Measurements from ENCODE around the gene AURKAIP1.
"Not testable (repeated sequence)": the region's sequence is repeated elsewhere in the genome, so short reads cannot be mapped to it uniquely, and the experiment has no call there.

AURKAIP1 gene

DNA sequence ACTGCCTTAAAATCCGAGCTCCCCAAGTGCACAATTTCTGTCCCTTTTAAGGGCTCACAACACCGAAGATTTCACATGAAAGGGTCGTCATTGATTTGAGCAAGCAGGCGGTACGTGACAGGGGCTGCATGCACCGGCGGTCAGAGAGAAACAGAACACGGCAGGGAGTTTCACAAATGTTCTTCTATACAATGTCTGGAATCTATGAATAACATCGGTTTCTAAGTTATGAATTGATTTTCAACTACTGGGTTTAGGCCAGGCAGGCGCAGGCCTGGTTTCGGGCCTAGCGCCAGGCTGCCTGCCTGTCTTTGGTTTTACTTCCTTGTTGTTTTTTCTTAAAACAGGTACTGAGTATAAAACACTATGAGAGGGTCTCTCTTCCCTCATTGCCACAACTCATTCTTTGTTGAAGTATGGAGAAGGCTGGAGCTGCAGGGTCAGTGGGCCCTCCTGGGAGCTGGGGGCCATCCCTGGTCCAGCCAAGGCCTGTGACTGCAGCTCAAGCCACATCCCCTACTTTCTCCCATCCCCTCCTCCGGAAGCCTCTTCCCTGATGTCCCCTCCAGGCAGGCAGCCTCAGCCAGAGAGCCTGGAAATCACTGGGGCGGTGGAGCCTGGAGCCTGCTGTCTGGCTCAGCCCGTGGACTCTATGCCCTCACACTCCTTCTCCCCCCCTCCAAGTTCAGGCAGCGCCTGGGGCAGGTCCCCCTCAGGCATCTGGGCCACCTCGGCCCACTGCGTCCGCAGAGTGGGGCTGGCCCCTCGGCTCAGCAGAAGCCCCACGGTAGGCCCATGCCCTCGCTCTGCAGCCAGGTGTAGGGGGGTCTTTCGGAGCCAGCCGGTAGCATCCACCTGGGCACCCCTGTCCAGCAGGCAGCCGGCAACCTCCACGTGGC lies 43.7 kb upstream of the AURKAIP1 start:
- H3K4me1 ChIP-seq (ENCODE audit: low read length) = peaks cover 8% of the 10 kb centered on the region
- peaks cover 11% of the 10 kb centered on the region; the same call in 1 of the 2 replicates for H3K27me3 ChIP-seq (replicated peaks; ENCODE audit: insufficient read depth, low read length)
- no peak overlapping the region for H2AFZ ChIP-seq (ENCODE audit: low read length)
- no peak overlapping the region for H3K9ac ChIP-seq (ENCODE audit: low read length)
- H3K36me3 ChIP-seq (replicated peaks; ENCODE audit: insufficient read depth, low read length) = no peaks in the 10 kb centered on the region
- H3K9me2 ChIP-seq (replicated peaks; ENCODE audit: insufficient read depth, low read length) = no peaks in the 10 kb centered on the region
- no peaks in the 10 kb centered on the region for H4K20me1 ChIP-seq (ENCODE audit: insufficient read depth, low read length)
- no peaks in the 10 kb centered on the region for H3K79me2 ChIP-seq (ENCODE audit: low read length)
- no peak overlapping the region for H3K4me3 ChIP-seq (ENCODE audit: low read length)
- H3K9me3 ChIP-seq (replicated peaks; ENCODE audit: insufficient read depth, low read length) = no peaks in the 10 kb centered on the region
- no peak overlapping the region for H3K4me2 ChIP-seq (ENCODE audit: low read depth, low read length)
- TF ChIP-seq, protein P1, sequence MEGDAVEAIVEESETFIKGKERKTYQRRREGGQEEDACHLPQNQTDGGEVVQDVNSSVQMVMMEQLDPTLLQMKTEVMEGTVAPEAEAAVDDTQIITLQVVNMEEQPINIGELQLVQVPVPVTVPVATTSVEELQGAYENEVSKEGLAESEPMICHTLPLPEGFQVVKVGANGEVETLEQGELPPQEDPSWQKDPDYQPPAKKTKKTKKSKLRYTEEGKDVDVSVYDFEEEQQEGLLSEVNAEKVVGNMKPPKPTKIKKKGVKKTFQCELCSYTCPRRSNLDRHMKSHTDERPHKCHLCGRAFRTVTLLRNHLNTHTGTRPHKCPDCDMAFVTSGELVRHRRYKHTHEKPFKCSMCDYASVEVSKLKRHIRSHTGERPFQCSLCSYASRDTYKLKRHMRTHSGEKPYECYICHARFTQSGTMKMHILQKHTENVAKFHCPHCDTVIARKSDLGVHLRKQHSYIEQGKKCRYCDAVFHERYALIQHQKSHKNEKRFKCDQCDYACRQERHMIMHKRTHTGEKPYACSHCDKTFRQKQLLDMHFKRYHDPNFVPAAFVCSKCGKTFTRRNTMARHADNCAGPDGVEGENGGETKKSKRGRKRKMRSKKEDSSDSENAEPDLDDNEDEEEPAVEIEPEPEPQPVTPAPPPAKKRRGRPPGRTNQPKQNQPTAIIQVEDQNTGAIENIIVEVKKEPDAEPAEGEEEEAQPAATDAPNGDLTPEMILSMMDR (IDR thresholded peaks at IDR 0.05; ENCODE audit: low read length) = no peak
- TF ChIP-seq EZH2phosphoT487 (IDR thresholded peaks at IDR 0.05; ENCODE audit: low read length) = no peak
- no peak for TF ChIP-seq EZH2 (optimal IDR thresholded peaks at IDR 0.05; ENCODE audit: low read depth, low read length)
- no peak overlapping the region for H3K27ac ChIP-seq (ENCODE audit: low read length)
- no peak for DNase-seq
- no peaks in the 10 kb centered on the region for H3F3A ChIP-seq (ENCODE audit: insufficient read depth, low read length)

DNA sequence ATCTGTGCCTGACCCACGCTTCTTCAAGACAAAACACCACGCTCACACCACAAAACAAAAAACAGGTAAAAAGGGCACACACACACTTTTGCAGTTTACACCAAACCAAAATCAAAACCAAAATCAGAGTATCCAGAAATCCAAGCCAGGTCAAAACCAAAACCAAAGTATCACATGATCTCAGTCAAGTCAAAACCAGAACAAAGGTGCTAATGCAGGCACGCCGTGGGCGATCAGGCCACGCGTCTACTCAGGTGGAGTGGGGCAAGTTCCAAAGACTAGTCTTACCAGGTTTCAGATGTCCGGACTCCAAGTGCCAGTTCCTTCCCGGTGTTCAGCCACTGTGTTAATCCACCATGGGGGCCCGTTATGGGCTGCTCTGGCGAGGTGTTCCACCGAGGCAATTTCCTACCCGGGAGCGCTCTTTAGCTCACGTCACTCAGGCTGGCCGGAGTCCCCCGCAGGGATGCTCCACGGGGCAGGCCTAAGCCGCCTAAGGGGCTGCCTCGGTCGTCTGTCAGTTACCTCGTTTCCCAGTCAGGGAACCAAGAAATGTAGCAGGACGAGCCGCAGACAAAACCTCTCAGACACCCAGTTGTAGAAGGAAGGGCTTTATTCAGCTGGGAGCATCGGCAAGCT lies 42.9 kb upstream of the AURKAIP1 start:
- not testable (repeated sequence) for H3K79me2 ChIP-seq (ENCODE audit: low read length); H3F3A ChIP-seq (ENCODE audit: insufficient read depth, low read length); H4K20me1 ChIP-seq (ENCODE audit: insufficient read depth, low read length); H3K27me3 ChIP-seq (replicated peaks; ENCODE audit: insufficient read depth, low read length); H3K9me2 ChIP-seq (replicated peaks; ENCODE audit: insufficient read depth, low read length); H3K4me1 ChIP-seq (ENCODE audit: low read length); H3K9me3 ChIP-seq (replicated peaks; ENCODE audit: insufficient read depth, low read length); H3K9ac ChIP-seq (ENCODE audit: low read length); H3K36me3 ChIP-seq (replicated peaks; ENCODE audit: insufficient read depth, low read length)
- DNase-seq = peak; percentile 51
- H3K4me3 ChIP-seq (ENCODE audit: low read length) = peak overlapping the region; percentile 30
- peak overlapping the region; percentile 39; the same call in 1 of the 2 replicates for H3K4me2 ChIP-seq (ENCODE audit: low read depth, low read length)
- H3K27ac ChIP-seq (ENCODE audit: low read length) = peak overlapping the region; percentile 0; the same call in 1 of the 2 replicates
- H2AFZ ChIP-seq (ENCODE audit: low read length) = peak overlapping the region; percentile 60

DNA sequence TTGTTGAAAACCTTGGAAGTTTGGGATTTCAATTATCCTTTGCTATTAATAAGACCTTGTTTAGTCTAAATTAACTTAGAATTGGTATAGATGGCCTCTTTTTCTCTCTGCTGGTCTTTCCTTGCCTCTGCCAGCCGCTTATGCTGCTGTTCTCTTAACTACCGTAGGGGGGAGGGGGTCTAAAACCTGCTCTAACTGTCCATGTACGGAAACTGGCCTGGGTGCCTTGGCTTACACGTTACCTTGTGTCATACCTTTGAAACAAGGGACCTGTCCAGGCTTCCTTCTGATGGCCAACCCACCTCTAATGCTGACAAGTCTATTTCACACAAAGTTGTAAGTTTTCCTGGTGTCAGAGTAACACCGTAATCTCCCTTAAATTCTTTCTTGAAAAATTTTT lies 42.4 kb upstream of the AURKAIP1 start:
- Histone ChIP-seq H2AFZ (ENCODE audit: low read length) (peak overlapping the region; percentile 60), H3K27ac (ENCODE audit: low read length) (peak overlapping the region; percentile 0; the same call in 1 of the 2 replicates), H3K4me3 (ENCODE audit: low read length) (peak overlapping the region; percentile 30), H3K4me2 (ENCODE audit: low read depth, low read length) (peak overlapping the region; percentile 39; the same call in 1 of the 2 replicates)
- not testable (repeated sequence) for H3K9me2 ChIP-seq (replicated peaks; ENCODE audit: insufficient read depth, low read length); H3K36me3 ChIP-seq (replicated peaks; ENCODE audit: insufficient read depth, low read length); H3K4me1 ChIP-seq (ENCODE audit: low read length); H3K27me3 ChIP-seq (replicated peaks; ENCODE audit: insufficient read depth, low read length); H4K20me1 ChIP-seq (ENCODE audit: insufficient read depth, low read length); H3K9ac ChIP-seq (ENCODE audit: low read length); H3K9me3 ChIP-seq (replicated peaks; ENCODE audit: insufficient read depth, low read length); H3F3A ChIP-seq (ENCODE audit: insufficient read depth, low read length); H3K79me2 ChIP-seq (ENCODE audit: low read length)
- peak; percentile 64 for DNase-seq
- TF ChIP-seq, protein P1 (IDR thresholded peaks at IDR 0.05; ENCODE audit: low read length) = peak; percentile 12; the same call in 1 of the 2 replicates

DNA sequence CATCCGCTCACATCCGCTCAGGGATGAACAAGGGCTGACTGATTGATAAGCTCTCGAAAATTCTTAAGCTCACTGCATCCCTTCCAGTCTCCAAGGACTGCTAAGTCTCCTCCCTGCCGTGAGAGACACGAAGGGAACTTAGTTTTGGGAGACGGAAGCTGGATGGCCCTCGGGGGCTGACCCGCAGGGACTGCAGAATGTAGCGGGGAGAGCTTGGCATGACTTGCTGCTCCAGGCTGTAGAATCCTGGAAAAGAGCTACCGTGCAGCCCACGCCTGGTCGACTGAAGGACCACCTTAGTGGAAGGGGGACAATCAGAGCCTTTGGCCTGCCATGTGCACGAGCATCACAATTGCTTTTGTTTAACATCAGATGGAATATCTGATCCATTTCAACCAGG lies 40.7 kb upstream of the AURKAIP1 start:
- Histone ChIP-seq H3K27me3 (replicated peaks; ENCODE audit: insufficient read depth, low read length) (no peaks in the 10 kb centered on the region), H3K27ac (ENCODE audit: low read length) (no peak overlapping the region), H3K9me3 (replicated peaks; ENCODE audit: insufficient read depth, low read length) (no peaks in the 10 kb centered on the region), H2AFZ (ENCODE audit: low read length) (no peak overlapping the region), H3K79me2 (ENCODE audit: low read length) (no peaks in the 10 kb centered on the region), H3K4me3 (ENCODE audit: low read length) (no peak overlapping the region), H3K4me2 (ENCODE audit: low read depth, low read length) (no peak overlapping the region), H3K4me1 (ENCODE audit: low read length) (peaks cover 8% of the 10 kb centered on the region), H3K36me3 (replicated peaks; ENCODE audit: insufficient read depth, low read length) (no peaks in the 10 kb centered on the region), H4K20me1 (ENCODE audit: insufficient read depth, low read length) (no peaks in the 10 kb centered on the region), H3K9ac (ENCODE audit: low read length) (no peak overlapping the region), H3F3A (ENCODE audit: insufficient read depth, low read length) (no peaks in the 10 kb centered on the region), H3K9me2 (replicated peaks; ENCODE audit: insufficient read depth, low read length) (no peaks in the 10 kb centered on the region)
- no peak for DNase-seq
- TF ChIP-seq EZH2 (optimal IDR thresholded peaks at IDR 0.05; ENCODE audit: low read depth, low read length) (no peak), EZH2phosphoT487 (IDR thresholded peaks at IDR 0.05; ENCODE audit: low read length) (no peak)
- TF ChIP-seq, protein P1 (IDR thresholded peaks at IDR 0.05; ENCODE audit: low read length) = no peak

DNA sequence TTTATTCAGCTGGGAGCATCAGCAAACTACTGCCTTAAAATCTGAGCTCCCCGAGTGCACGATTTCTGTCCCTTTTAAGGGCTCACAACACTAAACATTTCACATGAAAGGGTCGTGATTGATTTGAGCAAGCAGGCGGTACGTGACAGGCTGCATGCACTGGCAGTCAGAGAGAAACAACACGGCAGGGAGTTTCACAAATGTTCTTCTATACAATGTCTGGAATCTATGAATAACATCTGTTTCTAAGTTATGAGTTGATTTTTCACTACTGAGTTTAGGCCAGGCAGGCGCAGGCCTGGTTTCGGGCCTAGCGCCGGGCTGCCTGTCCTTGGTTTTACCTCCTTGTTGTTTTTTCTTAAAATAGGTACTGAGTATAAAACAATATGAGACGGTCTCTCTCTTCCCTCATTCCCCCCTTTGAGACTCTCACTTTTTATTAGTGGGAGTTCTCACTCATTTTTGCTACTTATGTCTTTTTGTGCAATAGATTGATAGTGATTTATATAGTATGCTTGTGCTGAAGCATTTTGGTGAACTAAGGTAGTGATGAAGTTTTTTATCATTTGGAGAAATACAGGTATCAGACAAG lies 37.4 kb upstream of the AURKAIP1 start:
- not testable (repeated sequence) for H3K36me3 ChIP-seq (replicated peaks; ENCODE audit: insufficient read depth, low read length); H3K9me3 ChIP-seq (replicated peaks; ENCODE audit: insufficient read depth, low read length); H3K27me3 ChIP-seq (replicated peaks; ENCODE audit: insufficient read depth, low read length); H3K27ac ChIP-seq (ENCODE audit: low read length); H4K20me1 ChIP-seq (ENCODE audit: insufficient read depth, low read length); H3K4me1 ChIP-seq (ENCODE audit: low read length); H3K9ac ChIP-seq (ENCODE audit: low read length); H3F3A ChIP-seq (ENCODE audit: insufficient read depth, low read length); H3K4me2 ChIP-seq (ENCODE audit: low read depth, low read length); H2AFZ ChIP-seq (ENCODE audit: low read length); DNase-seq; H3K9me2 ChIP-seq (replicated peaks; ENCODE audit: insufficient read depth, low read length); H3K4me3 ChIP-seq (ENCODE audit: low read length)
- peaks cover 21% of the 10 kb centered on the region for H3K79me2 ChIP-seq (ENCODE audit: low read length)
